ENCODE results near the gene TRIM71.
A peak's percentile ranks its signal among the peaks of the same experiment; 100 is the strongest.

Gene TRIM71

DNA sequence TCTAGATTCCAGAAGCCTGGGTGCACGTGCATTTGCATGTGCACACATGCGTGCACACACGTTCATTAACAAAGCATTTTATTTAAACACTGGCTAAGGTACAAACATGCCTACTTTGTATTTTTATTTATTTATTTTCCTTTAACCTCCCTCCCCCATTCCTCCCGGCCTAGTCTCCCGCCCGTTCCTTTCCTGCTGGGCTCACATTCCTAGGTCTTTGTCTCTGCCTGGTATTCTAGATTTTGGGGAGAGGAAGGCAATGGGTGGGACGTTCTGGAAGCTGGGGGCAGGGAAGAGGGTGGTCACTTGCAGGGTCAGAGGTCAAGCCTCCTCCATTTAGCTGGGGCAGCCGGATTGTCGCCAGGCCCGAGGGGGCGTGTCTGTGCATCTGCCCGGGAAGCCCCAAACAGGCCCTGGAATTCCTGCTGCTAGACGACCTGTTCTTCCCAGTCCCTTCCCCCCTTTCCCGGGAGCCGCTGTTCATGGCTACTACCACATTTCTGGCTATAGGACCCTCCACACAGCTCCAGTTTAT is 51.8 kb downstream of the TRIM71 start:
- no peak for DNase-seq

DNA sequence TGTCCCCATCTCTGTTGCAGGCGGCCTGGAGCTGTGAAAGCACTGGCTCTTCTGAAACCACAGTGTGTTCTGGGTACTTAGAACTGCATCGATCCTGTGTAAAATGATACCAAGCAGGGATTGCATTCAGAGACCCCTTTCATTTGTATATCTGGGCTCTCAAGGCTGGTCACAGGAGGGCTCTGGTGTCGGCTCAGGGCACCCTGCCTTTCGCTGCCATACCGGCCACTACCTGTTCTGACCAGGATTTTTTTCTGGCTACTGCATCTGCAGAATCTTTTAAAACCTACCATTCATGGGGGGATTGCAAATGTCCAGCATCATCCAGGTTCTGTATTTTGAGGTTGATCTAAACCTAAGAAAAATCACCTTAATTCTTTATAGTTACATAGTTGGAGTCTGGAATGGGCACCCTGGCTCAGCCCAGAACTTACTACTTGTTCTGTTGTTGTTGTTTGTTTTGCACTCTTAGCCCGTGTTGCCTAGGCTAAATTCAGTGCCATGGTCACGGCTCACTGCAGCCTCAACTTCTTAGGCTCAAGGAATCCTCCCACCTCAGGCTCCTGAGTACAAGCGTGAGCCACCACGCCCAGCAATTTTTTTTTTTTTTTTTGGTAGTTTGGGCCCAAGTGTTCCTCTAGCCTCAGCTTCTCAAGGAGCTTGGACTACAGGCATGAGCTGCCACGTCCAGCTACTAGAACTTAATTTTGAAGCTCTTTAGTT is 52.7 kb downstream of the TRIM71 start:
- no peak for DNase-seq

DNA sequence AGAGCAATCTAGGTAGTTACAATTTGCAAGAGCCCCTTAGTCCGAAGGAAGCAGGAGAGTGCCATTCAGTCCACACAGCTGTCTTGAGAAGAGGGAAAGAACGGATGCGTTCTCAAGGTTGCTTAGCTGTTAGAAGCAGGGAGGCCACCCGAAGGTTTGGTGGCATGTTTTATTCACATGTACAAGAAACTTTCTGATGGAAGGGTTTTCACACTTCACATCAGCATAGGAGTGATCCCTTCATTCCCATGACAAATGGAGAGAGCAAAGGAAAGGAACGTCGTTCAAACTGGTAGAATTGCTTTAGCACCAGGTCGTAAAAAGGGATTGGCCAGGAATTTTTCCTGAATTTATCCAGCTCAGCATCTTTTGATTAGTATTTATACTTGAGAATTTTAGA is 53.5 kb downstream of the TRIM71 start:
- DNase-seq = no peak

DNA sequence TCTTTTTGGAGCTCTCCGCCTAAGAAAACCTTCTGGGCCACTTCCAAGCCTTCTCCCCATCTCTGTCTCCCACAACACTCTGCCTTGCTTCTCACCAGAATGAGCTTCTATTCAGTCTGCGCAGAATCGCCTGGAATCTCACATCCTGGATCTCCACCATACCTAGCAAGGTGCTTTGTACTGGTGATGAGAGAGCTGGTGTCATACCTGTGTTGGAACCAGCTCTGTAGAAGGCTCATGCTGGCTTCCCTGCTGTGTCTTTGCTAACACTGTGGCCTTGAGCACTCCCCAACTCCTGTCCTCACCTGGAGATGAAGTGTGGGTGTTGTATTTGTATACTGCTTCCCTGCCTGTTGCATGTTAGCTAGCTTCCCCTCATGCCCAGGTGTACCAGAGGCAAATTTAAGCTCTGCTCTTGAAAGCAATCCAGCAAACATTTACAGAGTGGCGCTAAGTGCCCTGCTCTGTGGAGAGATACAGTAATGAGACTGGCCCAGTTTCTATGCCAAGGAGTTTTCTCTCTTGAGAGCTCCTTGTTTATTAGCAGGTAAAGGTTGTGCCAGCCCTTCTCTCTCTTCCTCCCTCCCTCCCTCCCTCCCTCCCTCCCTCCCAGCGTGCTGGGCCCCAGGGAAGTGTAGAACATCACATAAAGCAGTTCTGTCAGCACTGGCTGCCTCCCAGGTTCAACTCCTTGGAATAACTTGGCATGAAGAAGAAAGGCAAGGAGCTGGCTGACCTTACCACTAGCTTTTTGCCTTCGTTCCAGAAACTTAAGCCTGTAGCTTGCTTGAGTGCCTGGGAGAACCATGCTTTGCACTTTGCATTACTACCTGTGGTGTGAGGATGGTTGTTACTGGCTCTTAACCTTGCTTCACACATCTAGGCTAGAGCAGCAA is 54.9 kb downstream of the TRIM71 start:
- DNase-seq = no peak

DNA sequence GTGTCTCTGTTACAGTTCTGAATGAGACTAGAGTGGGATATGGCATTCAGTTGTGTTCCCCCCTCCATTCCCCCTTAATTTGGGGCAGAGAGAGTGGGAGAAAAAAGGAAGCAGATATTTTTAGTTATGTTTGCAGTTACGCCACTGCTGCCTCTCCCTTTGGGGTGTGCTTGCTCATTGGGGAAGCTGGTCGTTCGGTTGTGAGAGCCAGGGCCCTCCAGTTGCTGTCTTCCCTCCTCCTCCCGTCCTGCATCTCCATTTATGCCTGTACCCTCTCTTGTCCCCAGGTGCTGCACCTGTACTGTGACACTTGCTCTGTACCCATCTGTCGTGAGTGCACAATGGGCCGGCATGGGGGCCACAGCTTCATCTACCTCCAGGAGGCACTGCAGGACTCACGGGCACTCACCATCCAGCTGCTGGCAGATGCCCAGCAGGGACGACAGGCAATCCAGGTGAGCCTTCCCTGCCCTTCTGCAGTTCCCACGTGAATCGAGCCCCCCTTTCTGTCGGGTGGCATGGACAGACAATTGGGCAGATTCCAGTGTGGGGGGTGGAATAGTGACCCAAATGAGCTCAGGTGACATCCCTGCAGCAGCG is 55.8 kb downstream of the TRIM71 start:
- DNase-seq = peak; percentile 62

DNA sequence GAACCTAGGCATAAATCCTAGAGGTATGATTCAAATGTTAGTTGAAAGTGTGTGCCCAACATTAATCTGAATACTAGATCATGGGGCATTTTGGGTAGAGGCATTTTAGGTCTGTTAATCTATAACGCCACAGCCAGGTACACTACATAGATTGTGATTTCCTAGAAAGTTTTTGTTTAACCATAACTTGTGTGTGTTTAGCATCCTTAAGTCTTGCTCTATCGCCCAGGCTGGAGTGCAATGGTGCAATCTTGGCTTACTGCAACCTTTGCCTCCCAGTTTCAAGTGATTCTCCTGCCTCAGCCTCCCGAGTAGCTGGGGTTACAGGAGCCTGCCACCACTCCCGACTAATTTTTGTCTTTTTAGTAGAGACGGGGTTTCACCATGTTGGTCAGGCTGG is 59.1 kb downstream of the TRIM71 start:
- no peak for DNase-seq

DNA sequence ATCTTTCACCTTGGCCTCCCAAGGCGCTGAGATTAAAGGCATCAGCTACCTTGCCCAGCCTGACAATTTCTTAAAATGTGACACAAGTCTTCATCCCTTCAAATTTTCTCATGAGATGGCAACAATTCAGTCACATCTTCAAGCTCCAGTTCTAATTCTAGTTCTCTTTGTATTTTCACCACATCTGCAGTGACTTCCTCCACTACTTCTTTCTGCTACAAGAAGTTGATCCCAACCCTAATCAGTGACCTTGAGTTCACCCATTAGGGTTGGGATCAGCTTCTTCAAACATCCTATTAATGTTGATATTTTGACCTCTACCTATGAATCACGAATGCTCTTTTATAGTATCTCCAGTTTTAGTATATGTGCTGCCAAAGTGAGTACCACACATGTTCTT is 59.8 kb downstream of the TRIM71 start:
- DNase-seq = no peak

DNA sequence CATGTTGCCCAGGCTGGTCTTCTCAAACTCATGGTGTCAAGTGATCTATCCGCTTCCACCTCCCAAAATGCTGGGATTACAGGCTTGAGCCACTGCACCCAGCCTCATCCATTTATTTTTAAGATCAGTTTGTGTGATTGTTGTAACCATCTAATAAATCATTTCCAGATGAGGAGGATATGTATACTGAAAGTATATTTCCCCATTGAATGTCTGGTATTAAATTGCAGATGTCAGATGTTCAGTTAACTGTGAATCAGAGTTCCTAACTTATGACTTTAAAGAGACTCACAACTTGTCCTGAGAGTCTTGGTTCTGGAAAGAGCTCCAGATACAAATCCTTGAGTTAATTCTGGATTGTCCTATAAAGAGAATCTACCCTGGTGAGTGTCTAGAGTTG is 62.4 kb downstream of the TRIM71 start:
- no peak for DNase-seq

DNA sequence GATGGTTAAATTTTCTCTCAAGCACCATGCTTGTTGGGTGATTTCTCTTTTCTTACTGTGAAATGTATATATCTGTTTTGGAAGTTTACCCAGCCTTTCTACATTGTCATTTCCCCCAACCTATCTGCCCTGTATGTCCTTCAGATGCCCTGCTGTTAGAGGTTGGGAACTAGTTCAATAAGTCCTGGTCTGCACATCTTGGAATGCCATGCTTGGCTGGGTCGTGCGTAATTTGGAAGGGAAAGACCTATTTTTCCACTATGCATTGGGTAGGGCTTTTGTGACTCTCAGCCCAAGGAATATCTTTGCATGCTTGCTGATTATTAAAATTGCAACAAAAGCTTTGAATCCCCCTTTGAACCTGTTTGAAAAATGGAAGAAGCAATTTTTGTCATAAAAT is 63.8 kb downstream of the TRIM71 start:
- DNase-seq = no peak

DNA sequence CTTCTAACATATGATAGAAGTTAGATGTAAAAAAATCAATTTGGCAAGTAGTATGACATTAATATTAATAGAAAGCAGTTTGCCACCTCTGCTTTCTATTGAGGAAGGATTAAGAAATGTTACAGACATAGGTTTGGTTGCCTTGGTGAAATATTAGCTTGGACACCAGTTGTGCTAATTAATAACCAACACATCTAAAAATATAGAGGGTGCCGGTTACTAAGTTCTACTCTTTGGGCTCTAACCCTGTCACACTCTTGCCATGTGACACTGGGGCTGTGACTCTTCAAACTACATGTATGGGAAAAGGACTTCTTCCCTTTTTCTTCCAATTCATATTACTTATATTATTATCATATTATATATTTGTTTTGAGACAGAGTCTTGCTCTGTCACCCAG is 64.4 kb downstream of the TRIM71 start:
- no peak for DNase-seq

DNA sequence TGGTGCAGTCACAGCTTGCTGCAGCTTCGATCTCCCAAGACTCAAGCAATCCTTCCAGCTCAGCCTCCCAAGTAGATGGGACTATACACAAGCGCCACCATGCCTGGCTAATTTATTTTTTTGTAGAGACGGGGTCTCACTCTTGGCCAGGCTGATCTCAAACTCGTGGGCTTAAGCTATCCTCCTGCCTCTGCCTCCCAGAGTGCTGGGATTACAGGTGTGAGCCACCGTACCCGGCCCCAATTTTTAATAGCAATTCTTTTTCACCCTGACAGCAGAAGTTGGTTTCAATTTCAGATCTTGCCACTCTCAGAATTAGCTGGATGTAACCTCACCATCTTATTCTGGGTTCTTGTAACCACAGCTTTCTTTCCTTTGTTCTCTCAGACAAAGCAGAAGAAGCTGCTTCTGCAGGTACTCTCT is 64.8 kb downstream of the TRIM71 start:
- DNase-seq = no peak

DNA sequence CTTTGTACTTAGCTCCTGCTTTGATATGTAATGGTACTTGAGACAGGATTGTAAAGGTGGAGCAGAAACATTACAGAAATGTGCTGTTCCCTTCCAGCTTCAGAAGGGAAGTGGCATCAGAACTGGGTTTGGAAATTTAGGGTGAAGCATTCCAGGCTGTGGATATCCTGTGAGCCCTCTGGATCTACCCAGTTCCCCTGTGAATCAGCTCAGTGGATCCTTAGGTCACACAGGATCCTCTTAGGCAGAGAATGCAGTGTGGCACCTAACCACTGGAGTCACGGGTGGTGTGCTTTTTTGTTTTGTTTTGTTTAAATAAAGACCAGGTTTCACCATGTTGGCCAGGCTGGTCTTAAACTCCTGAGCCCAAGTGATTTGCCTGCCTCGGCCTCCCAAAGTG is 66.0 kb downstream of the TRIM71 start:
- no peak for DNase-seq

DNA sequence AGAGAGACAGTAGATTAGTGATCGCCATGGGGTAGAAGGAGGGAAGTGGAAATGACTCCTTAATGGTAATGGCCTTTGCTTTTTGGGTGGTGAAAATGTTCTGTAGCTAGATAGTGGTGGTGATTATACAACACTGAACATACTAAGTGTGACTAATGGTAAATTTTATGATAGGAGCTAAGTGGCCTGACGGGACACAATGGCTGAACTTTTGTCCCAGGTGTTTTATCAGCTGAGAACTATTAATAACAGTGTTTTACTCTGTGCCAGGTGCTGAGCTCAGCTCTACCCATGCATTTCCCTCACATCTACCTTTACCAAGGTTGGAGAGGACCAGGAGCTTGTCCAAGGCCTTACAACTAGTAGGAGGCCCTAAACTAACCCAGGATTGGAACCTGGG is 66.8 kb downstream of the TRIM71 start:
- no peak for DNase-seq

DNA sequence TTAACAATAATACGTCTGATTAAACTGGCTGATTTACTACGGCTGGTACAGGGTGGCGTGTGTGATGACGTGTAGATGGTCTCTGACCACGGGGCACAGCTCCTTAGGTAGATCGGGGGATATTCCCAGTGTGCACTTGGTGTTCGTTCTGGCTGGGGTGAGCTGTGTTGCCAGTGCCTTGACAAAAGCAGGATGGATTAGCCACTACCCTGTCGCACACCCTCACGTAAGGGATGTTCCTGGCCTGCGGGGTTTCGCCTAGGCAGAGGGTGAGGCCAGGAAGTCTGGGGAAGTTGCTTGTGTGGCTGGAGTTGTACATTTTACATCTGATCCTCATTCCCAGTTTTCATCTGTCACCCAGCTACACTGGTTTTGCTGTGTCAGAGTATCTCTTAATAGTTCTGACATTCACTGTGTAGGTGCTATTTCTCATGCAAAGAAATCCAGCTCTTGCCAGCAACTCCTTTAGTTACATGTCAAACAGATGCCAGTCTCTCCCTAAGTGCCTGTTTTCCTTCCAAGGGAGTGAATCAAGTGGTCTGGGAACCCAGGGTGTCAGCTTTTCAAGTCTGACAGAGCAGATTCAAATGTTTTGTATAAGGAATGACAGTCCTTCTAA is 67.6 kb downstream of the TRIM71 start:
- DNase-seq = no peak

DNA sequence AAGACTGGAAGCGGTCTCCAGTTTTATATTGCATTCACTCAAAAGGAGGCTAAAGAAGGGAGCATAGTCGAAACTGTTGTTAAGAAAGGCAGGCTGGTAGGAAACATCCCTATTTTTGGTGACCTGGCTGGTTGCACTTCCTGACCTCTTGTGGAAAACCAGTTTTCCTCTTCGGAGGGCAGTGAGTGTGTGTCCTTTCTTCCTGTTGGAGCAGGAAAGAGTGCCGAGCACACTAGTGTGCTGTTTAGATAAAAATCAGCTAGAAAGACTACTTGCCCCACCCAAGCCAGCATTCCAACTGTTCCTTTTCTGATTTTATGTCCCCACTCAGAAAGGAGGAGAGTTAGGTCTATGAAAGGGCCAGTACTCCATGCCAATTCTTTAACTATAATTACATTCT is 68.5 kb downstream of the TRIM71 start:
- DNase-seq = no peak

DNA sequence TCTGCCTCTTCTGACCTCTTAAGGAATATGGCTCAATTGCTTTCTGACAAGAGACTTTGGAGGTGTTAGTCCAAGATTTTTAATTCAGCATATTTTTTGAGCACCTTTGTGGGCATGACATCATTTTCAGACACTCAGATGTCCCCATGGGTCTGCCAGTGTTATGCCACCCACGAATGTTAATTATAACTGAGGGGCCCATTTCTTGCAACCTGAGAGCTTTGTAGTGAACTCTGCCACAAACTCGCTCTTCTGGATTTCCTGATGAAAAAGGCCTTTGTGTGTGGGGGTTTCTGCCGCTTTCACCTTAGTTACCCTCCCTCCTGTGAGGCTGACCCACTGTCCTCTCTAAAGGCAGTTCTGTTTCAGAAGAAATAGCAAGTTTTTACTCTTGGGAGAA is 69.1 kb downstream of the TRIM71 start:
- no peak for DNase-seq

DNA sequence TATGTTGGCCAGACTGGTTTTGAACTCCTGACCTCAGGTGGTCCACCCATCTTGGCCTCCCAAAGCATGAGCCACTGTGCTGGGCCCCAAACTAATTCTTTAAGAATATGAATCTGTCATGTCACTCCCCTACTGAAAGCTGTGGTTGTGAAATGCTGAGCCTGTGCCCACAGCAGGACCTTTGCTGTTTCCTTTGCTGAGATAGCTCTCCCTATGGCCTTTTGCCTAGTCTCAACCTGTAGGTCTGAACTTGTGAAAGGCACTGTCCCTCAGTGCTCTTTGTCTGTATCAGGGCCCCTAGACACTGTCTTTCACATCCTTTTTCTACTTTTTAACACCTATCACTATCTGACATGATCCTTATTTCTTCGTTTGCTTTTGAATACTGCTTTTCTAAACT is 70.9 kb downstream of the TRIM71 start:
- DNase-seq = peak; percentile 16

DNA sequence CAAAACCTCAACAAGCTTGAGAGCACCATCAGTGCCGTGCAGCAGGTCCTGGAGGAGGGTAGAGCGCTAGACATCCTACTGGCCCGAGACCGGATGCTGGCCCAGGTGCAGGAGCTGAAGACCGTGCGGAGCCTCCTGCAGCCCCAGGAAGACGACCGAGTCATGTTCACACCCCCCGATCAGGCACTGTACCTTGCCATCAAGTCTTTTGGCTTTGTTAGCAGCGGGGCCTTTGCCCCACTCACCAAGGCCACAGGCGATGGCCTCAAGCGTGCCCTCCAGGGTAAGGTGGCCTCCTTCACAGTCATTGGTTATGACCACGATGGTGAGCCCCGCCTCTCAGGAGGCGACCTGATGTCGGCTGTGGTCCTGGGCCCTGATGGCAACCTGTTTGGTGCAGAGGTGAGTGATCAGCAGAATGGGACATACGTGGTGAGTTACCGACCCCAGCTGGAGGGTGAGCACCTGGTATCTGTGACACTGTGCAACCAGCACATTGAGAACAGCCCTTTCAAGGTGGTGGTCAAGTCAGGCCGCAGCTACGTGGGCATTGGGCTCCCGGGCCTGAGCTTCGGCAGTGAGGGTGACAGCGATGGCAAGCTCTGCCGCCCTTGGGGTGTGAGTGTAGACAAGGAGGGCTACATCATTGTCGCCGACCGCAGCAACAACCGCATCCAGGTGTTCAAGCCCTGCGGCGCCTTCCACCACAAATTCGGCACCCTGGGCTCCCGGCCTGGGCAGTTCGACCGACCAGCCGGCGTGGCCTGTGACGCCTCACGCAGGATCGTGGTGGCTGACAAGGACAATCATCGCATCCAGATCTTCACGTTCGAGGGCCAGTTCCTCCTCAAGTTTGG is 72.9 kb downstream of the TRIM71 start:
- no peak for DNase-seq

DNA sequence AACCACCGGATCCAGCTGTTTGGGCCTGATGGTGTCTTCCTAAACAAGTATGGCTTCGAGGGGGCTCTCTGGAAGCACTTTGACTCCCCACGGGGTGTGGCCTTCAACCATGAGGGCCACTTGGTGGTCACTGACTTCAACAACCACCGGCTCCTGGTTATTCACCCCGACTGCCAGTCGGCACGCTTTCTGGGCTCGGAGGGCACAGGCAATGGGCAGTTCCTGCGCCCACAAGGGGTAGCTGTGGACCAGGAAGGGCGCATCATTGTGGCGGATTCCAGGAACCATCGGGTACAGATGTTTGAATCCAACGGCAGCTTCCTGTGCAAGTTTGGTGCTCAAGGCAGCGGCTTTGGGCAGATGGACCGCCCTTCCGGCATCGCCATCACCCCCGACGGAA is 73.6 kb downstream of the TRIM71 start:
- no peak for DNase-seq

DNA sequence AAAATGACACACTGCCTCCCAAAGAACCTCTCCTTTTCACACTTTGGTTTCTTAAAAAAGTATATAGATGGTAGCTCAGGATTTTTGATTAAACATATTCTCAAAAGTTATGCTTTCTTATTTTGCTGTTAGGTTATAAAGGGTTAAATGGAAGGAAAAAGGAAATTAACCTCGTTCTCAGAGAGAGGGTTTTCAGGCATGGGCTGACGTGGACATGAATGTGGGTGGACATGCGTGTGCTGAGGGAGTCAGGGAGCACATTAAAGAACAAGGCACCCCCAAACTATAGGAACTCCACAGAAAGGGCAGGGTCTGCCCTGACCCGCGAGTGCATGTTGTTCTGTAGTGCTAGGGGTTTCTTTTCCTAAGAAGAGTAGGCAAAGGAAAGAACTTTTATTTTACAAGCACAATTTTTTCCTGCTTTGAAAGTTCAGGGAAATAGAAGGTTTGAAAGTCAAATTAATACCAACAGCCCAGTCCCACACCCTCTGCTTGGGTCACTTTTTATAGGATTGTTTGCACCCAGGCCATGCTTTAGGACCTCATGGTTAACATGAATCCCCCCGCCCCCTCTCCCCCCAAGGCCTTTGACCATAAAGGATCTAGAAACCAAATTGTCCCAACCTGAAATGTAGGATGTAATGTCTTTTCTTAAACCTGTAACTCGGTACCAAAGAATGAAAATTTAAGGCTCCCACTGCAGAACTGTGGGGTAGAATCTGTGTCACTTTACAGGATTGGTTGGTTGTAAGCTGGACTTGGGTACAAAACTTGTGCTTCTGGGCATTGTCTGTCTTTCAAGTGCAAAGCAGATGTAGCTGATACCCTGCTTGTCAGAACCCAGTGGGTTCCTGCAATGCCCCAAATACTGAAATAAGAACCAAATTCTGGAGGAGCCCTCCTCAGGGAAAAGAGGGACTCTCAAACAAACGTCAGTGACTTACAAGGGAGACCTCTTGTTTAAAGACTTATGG is 75.1 kb downstream of the TRIM71 start:
- DNase-seq = no peak

DNA sequence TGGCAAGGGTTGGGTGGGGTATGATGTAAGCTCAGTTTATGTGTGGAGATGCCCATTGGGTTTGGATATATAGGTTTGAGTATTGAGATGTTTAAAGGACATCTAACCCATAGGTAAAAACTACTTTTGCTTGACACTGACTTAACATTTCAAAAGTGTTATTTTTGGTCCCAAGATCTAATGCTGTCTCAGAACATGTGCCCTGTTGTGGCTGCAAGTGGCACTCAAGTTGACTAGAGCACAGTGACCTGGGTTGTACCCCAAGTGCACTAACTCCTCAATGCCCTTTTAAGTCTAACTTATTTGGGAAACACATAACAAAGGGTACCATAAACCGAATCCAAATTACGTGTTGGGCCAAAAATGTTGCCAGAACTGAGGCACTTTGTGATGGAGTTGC is 77.2 kb downstream of the TRIM71 start:
- DNase-seq = no peak
